Kidney (tissue), 14 donors: ENCODE results near the gene PTPRM. TPM values are rescaled to one million over a fixed set of nuclear protein-coding genes. Genes with fewer than 3 reads are reported as not detected.
A peak's percentile ranks its signal among the peaks of the same experiment; 100 is the strongest.

Experiments
- DNase-seq, 5 donors: peaks; one replicate each; pipeline ENCODE4 v3.0.0-alpha.2; 2013 to 2020
- FAIRE-seq: peaks from 2 replicates; lab custom pipeline; 2012; peaks lifted over from hg19 to GRCh38; lab: Jason Lieb, UNC
- H3K27ac ChIP-seq, 2 donors: one replicate each; pipeline ENCODE4 v1.7.0; 2013; ENCODE audit warnings: low read depth in 2 of 2, low read length in 2 of 2, inconsistent platforms in 1 of 2
- H3K27me3 ChIP-seq: one replicate; pipeline ENCODE4 v1.7.1; 2013; ENCODE audit warnings: low read length, inconsistent platforms; ENCODE audit not compliant: control insufficient read depth, insufficient read depth
- H3K36me3 ChIP-seq, 3 donors: one replicate each; pipeline versions ENCODE4 v1.7.0 to v1.7.1; 2013; ENCODE audit warnings: low read length in 3 of 3, control low read depth in 1 of 3, inconsistent platforms in 1 of 3; ENCODE audit not compliant: insufficient read depth in 3 of 3, control insufficient read depth in 2 of 3
- H3K4me1 ChIP-seq, 3 donors: one replicate each; pipeline versions ENCODE4 v1.7.0 to v1.7.1; 2013; ENCODE audit warnings: low read length in 3 of 3, inconsistent platforms in 1 of 3, low read depth in 1 of 3; ENCODE audit not compliant: control insufficient read depth in 2 of 3, insufficient read depth in 2 of 3
- H3K4me3 ChIP-seq, 3 donors: one replicate each; pipeline versions ENCODE4 v1.7.0 to v1.8.1; 2013; ENCODE audit warnings: low read length in 3 of 3, control low read depth in 1 of 3, inconsistent platforms in 1 of 3
- H3K9ac ChIP-seq, 3 donors: one replicate each; pipeline versions ENCODE4 v1.7.0 to v1.7.1; 2013; ENCODE audit warnings: low read length in 3 of 3, control low read depth in 1 of 3, inconsistent platforms in 1 of 3
- H3K9me3 ChIP-seq, 3 donors: one replicate each; pipeline versions ENCODE4 v1.7.0 to v1.7.1; 2013; ENCODE audit warnings: low read length in 3 of 3, control low read depth in 1 of 3, inconsistent platforms in 1 of 3; ENCODE audit not compliant: control insufficient read depth in 2 of 3, insufficient read depth in 1 of 3
- intact Hi-C: fragments of 100-400 bp; cut with DNase I; formaldehyde crosslinking; loops from one replicate; pipeline ENCODE4 v1.11.1; 2022
- polyA plus RNA-seq: library from polyadenylated mRNA; stranded (reverse); fragments of 350-450 nt; fragmentation: Illumina TruSeq; extraction: RNeasy Lipid Tissue Mini Kit (QIAGEN cat#74804); gene quantifications from one replicate; pipeline ENCODE4 v1.2.3, GENCODE V29; 2014; ENCODE audit warnings: low read depth, low replicate concordance; ENCODE audit not compliant: insufficient read depth
- total RNA-seq: library from RNA; stranded (reverse); fragmentation: NEBNext Ultra II Directional; extraction: Animal tissue kit (Norgen Biotek cat#: 25700); gene quantifications from one replicate; pipeline ENCODE4 v1.2.1, GENCODE V29; 2021
- TF ChIP-seq, protein P1 (sequence below): IDR thresholded peaks from 3 replicates; pipeline ENCODE4 v1.5.1; 2012; ENCODE audit warnings: mild to moderate bottlenecking, moderate library complexity, borderline replicate concordance; ENCODE audit not compliant: insufficient read depth; ENCODE audit errors: extremely low read depth
- donor health status: control.
- donor health status: control.
- donor health status: control.
- donor health status: control.
- donor health status: control.
- donor health status: DM: yes; HTN: yes; CAD: no.
- donor health status: Normal renal cell carcinoma (clear cell type).

The PTPRM gene
- total and polyA plus RNA-seq, 2 donors from 2014 or later = 52.4 to 98.9 TPM

DNA sequence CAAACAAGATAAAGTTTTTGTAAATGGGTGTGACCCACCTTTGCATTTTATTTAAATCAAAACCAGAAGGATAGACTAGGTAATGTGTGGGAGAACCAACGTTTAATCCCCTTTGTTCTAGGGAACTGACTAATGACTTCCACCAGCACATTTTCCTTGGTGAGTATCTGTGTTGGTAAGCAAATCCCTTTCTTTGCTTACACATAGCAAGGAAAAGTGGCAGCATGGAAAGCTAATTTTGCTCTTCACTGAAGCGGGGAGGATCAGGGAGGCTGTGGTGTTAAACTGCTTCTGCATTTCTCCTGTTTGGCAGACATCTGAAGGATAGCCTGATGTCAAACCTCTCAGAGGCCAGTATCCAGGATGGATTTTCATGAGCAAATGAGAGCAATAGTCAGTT lies 331.1 kb downstream of the PTPRM start:
- H3K27me3 ChIP-seq = no peaks in the 10 kb centered on the region
- H3K27ac ChIP-seq = no peak overlapping the region
- FAIRE-seq = no peak
- H3K4me3 ChIP-seq = no peak overlapping the region
- intact Hi-C loops = no loop called here
- TF ChIP-seq, protein P1, sequence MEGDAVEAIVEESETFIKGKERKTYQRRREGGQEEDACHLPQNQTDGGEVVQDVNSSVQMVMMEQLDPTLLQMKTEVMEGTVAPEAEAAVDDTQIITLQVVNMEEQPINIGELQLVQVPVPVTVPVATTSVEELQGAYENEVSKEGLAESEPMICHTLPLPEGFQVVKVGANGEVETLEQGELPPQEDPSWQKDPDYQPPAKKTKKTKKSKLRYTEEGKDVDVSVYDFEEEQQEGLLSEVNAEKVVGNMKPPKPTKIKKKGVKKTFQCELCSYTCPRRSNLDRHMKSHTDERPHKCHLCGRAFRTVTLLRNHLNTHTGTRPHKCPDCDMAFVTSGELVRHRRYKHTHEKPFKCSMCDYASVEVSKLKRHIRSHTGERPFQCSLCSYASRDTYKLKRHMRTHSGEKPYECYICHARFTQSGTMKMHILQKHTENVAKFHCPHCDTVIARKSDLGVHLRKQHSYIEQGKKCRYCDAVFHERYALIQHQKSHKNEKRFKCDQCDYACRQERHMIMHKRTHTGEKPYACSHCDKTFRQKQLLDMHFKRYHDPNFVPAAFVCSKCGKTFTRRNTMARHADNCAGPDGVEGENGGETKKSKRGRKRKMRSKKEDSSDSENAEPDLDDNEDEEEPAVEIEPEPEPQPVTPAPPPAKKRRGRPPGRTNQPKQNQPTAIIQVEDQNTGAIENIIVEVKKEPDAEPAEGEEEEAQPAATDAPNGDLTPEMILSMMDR = no peak
- H3K9me3 ChIP-seq = no peaks in the 10 kb centered on the region
- peak in 3 of 5 donors; percentile 18 to 68 (median 46) for DNase-seq
- no peaks in the 10 kb centered on the region for H3K36me3 ChIP-seq
- H3K4me1 ChIP-seq = no peaks in the 10 kb centered on the region
- H3K9ac ChIP-seq = no peak overlapping the region

DNA sequence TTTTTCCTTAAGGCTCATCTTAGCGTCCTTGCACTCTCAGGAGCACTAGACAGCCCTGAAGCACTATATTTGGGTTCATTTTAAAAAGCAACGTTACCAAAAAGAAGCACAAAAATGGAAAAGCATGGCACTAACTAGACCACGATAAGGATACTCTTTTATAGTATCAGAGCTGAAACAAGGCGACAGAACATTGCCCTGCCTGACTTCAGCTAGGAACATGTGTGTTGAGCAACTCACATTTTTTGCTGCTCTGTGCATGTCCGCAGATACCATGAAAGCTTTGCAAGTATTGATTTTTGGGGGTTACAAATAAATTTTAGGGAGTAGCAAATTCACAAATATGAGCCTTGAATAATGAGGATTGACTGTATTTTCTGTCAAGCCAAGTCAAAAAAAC lies 332.0 kb downstream of the PTPRM start:
- no peak overlapping the region for H3K4me3 ChIP-seq
- no peaks in the 10 kb centered on the region for H3K27me3 ChIP-seq
- H3K36me3 ChIP-seq = no peaks in the 10 kb centered on the region
- H3K9ac ChIP-seq = no peak overlapping the region
- H3K27ac ChIP-seq = no peak overlapping the region
- DNase-seq = no peak
- FAIRE-seq = no peak
- no peaks in the 10 kb centered on the region for H3K4me1 ChIP-seq
- intact Hi-C loops = no loop called here
- TF ChIP-seq, protein P1 = no peak
- H3K9me3 ChIP-seq = no peaks in the 10 kb centered on the region

DNA sequence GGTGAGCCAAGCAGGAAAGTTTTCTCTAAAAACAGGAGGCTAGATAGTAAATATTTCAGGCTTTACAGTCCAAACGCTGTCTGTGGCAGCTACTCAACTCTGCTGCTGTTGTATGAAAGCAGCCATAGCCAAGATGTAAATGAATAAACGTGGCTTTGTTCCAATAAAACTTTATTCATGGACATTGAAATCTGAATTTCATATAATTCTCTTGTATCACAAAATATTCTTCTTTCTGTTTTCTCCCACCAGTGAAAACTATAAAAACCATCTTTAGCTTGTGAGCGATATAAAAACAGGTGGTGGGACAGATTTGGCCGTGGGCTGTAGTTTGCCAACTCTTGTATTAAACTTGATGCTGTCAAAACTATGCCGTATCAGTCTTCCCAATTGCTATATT lies 333.0 kb downstream of the PTPRM start:
- FAIRE-seq (no peak), DNase-seq (no peak)
- Histone ChIP-seq H3K9me3 (no peaks in the 10 kb centered on the region), H3K4me3 (no peak overlapping the region), H3K27me3 (no peaks in the 10 kb centered on the region), H3K9ac (no peak overlapping the region), H3K36me3 (no peaks in the 10 kb centered on the region), H3K4me1 (no peaks in the 10 kb centered on the region), H3K27ac (no peak overlapping the region)
- TF ChIP-seq, protein P1 = no peak
- intact Hi-C loops = no loop called here

DNA sequence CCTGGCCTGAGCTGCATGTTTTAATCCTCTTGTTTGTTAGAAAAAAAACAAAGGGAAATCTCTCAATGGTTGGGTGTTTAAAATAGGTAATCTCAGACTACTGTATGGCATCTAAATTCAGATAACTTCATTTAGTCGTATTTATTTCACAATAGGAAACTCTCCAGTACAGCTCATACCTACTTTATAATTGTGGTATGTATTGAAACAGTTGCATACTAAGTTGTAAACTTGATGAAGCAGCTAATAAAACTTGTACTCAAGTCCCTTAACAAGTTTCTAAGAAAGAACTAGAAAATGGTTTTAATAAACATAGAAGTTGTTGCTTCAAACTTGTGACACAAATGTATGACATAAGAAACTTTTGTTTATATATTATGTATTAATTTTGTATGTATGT lies 334.5 kb downstream of the PTPRM start:
- Histone ChIP-seq H3K36me3 (no peaks in the 10 kb centered on the region), H3K27me3 (no peaks in the 10 kb centered on the region), H3K27ac (no peak overlapping the region), H3K4me1 (no peaks in the 10 kb centered on the region), H3K9ac (no peak overlapping the region), H3K4me3 (no peak overlapping the region), H3K9me3 (no peaks in the 10 kb centered on the region)
- TF ChIP-seq, protein P1 = no peak
- FAIRE-seq (no peak), DNase-seq (no peak)
- intact Hi-C loops = no loop called here
